SK-N-SH (cell line): ENCODE data around the gene OR4C16. TPM values are rescaled to one million over a fixed set of nuclear protein-coding genes. Genes with fewer than 3 reads are reported as not detected.

Source experiments
- CTCF ChIA-PET: fragments of 300-600, 350-600 bp; formaldehyde crosslinking; extraction: SDS; loops from one replicate; lab custom pipeline; 2021; lab: Yijun Ruan, JAX
- POLR2A ChIA-PET: fragments of 350-600 bp; sonication (Branson Sonifier 250); formaldehyde crosslinking; extraction: SDS; loops from one replicate; lab custom pipeline; 2020; ENCODE audit warnings: antibody characterized with exemption, inconsistent platforms; lab: Yijun Ruan, JAX
- DNase-seq: peaks from one replicate; pipeline ENCODE4 v3.0.0; 2012
- H2AFZ ChIP-seq: fragments of 200-600 bp; sonication (generic); 2 replicates; pipeline ENCODE4 v1.8.1; 2016; ENCODE audit warnings: antibody characterized with exemption, mild to moderate bottlenecking, low read depth
- H3F3A ChIP-seq: fragments of 200-600 bp; sonication (generic); replicated peaks from 2 replicates; pipeline ENCODE3; 2016; ENCODE audit warnings: antibody characterized with exemption, mild to moderate bottlenecking; ENCODE audit not compliant: insufficient read depth
- H3K27ac ChIP-seq, 2 experiments: fragments of 200-500 bp in 1 of 2; fragments of 200-600 bp in 1 of 2; sonication (Bioruptor generic) in 1 of 2; sonication (generic), shearing (Covaris generic) in 1 of 2; 2 replicates each; pipeline versions ENCODE4 v1.5.1 to v1.6.1; 2014 to 2016; ENCODE audit warnings: low read depth in 2 of 2, inconsistent platforms in 1 of 2, low read length in 1 of 2, mild to moderate bottlenecking in 1 of 2, mixed read lengths in 1 of 2
- H3K27me3 ChIP-seq: fragments of 200-600 bp; sonication (generic), shearing (Covaris generic); 2 replicates; pipeline ENCODE4 v1.6.1; 2016; ENCODE audit warnings: mixed run types; ENCODE audit not compliant: insufficient read depth
- H3K36me3 ChIP-seq, 2 experiments: fragments of 200-500 bp in 1 of 2; fragments of 200-600 bp in 1 of 2; sonication (Bioruptor generic) in 1 of 2; sonication (generic) in 1 of 2; replicated peaks in 1 of 2; 2 replicates each; pipeline versions ENCODE3 to v1.5.1; 2014 to 2016; ENCODE audit warnings: low read length in 1 of 2, mild to moderate bottlenecking in 1 of 2; ENCODE audit not compliant: insufficient read depth in 2 of 2, control insufficient read depth in 1 of 2
- H3K4me1 ChIP-seq, 2 experiments: fragments of 200-500 bp in 1 of 2; fragments of 200-600 bp in 1 of 2; sonication (Bioruptor generic) in 1 of 2; sonication (generic), shearing (Covaris generic) in 1 of 2; 2 replicates each; pipeline versions ENCODE4 v1.5.1 to v1.6.1; 2014 to 2016; ENCODE audit warnings: low read depth in 1 of 2, low read length in 1 of 2, mixed run types in 1 of 2; ENCODE audit not compliant: insufficient read depth in 2 of 2, control insufficient read depth in 1 of 2
- H3K4me2 ChIP-seq: fragments of 200-600 bp; sonication (generic), shearing (Covaris generic); 2 replicates; pipeline ENCODE4 v1.6.1; 2017; ENCODE audit warnings: mixed run types
- H3K4me3 ChIP-seq, 2 experiments: fragments of 200-500 bp in 1 of 2; fragments of 200-600 bp in 1 of 2; sonication (Bioruptor generic) in 1 of 2; sonication (generic), shearing (Covaris generic) in 1 of 2; 2 replicates each; pipeline versions ENCODE4 v1.5.1 to v1.8.1; 2014 to 2016; ENCODE audit warnings: low read depth in 2 of 2, inconsistent platforms in 1 of 2, low read length in 1 of 2, mild to moderate bottlenecking in 1 of 2, mixed read lengths in 1 of 2, moderate library complexity in 1 of 2
- H3K79me2 ChIP-seq: fragments of 200-600 bp; sonication (generic); 2 replicates; pipeline ENCODE4 v1.8.1; 2017; ENCODE audit warnings: mild to moderate bottlenecking; ENCODE audit not compliant: insufficient read depth
- H3K9ac ChIP-seq: fragments of 200-600 bp; sonication (generic); 2 replicates; pipeline ENCODE4 v1.6.1; 2017; ENCODE audit warnings: mixed run types
- H3K9me2 ChIP-seq: fragments of 200-600 bp; sonication (generic); 2 replicates; pipeline ENCODE4 v1.6.1; 2017; ENCODE audit warnings: mixed run types
- H3K9me3 ChIP-seq: fragments of 200-600 bp; sonication (generic); 2 replicates; pipeline ENCODE4 v1.6.1; 2017; ENCODE audit warnings: mixed run types, mild to moderate bottlenecking, moderate library complexity
- H4K20me1 ChIP-seq: fragments of 200-600 bp; sonication (generic); 2 replicates; pipeline ENCODE4 v1.6.1; 2017; ENCODE audit warnings: mild to moderate bottlenecking, mixed run types; ENCODE audit not compliant: insufficient read depth
- CHD2 ChIP-seq: fragments of 150-350 bp; IDR thresholded peaks from 2 replicates; pipeline ENCODE4 v1.6.1; 2018; ENCODE audit warnings: low read length; ENCODE audit not compliant: partially characterized antibody
- ELF1 ChIP-seq: IDR thresholded peaks from 2 replicates; pipeline ENCODE4 v1.4.0; 2012
- FOXM1 ChIP-seq: IDR thresholded peaks from 2 replicates; pipeline ENCODE4 v1.4.0; 2012; ENCODE audit warnings: low read depth, mild to moderate bottlenecking
- GATA2 ChIP-seq: sonication (generic); formaldehyde crosslinking; IDR thresholded peaks from 2 replicates; pipeline ENCODE4 v1.5.0; 2020; ENCODE audit warnings: mild to moderate bottlenecking, missing genetic modification reagents
- JUND ChIP-seq: IDR thresholded peaks from 2 replicates; pipeline ENCODE4 v1.4.0; 2012
- MAX ChIP-seq: IDR thresholded peaks from 2 replicates; pipeline ENCODE4 v1.4.0; 2012; ENCODE audit warnings: low read depth
- MEF2A ChIP-seq: IDR thresholded peaks from 2 replicates; pipeline ENCODE4 v1.4.0; 2012; ENCODE audit warnings: low read depth, borderline replicate concordance
- NFIC ChIP-seq: IDR thresholded peaks from 2 replicates; pipeline ENCODE4 v1.4.0; 2012; ENCODE audit warnings: borderline replicate concordance
- NRF1 ChIP-seq: IDR thresholded peaks from 2 replicates; pipeline ENCODE4 v1.6.1; 2012; ENCODE audit warnings: low read depth, mild to moderate bottlenecking, low read length
- RAD21 ChIP-seq: IDR thresholded peaks from 2 replicates; pipeline ENCODE4 v1.6.1; 2012; ENCODE audit warnings: mild to moderate bottlenecking, low read length
- REST ChIP-seq: IDR thresholded peaks from 2 replicates; pipeline ENCODE4 v1.6.1; 2012; ENCODE audit warnings: mild to moderate bottlenecking, low read depth, low read length, moderate library complexity
- RXRA ChIP-seq: IDR thresholded peaks from 2 replicates; pipeline ENCODE4 v1.4.0; 2012; ENCODE audit warnings: low read depth, mild to moderate bottlenecking, borderline replicate concordance
- SMC3 ChIP-seq: IDR thresholded peaks from 2 replicates; pipeline ENCODE4 v1.6.1; 2012; ENCODE audit warnings: low read depth, low read length, improper control_type of control experiment
- TAF1 ChIP-seq: IDR thresholded peaks from 2 replicates; pipeline ENCODE4 v1.6.1; 2012; ENCODE audit warnings: low read depth, mild to moderate bottlenecking, low read length, moderate library complexity, borderline replicate concordance
- USF1 ChIP-seq: IDR thresholded peaks from 2 replicates; pipeline ENCODE4 v1.4.0; 2012; ENCODE audit warnings: low read depth, borderline replicate concordance
- USF2 ChIP-seq: fragments of 150-350 bp; IDR thresholded peaks from 2 replicates; pipeline ENCODE4 v1.6.1; 2017; ENCODE audit warnings: antibody characterized with exemption, low read length, low read depth, borderline replicate concordance
- YY1 ChIP-seq: IDR thresholded peaks from 2 replicates; pipeline ENCODE4 v1.4.0; 2012; ENCODE audit warnings: low read depth, mild to moderate bottlenecking
- WGBS: methylation state at CpG from one replicate; pipeline ENCODE4 v1.1.6; 2017; ENCODE audit warnings: low lambda C conversion rate; 5-methylcytosine and 5-hydroxymethylcytosine counted together
- polyA plus RNA-seq, 3 experiments: library from polyadenylated mRNA; depleted of rRNA; stranded (reverse); fragments of >200 nt; gene quantifications; 2 replicates each; pipeline ENCODE4 v1.2.3, GENCODE V29; 2012

OR4C16 gene
- polyA plus RNA-seq (2012; rRNA removed) = not detected in 2 replicates
- not detected in 2 replicates for polyA plus RNA-seq (2012; cell fraction: cytosol; rRNA removed)
- polyA plus RNA-seq (2012; cell fraction: nucleus; rRNA removed) = not detected in 2 replicates

GRCh38 chr11:55571828-55572227, at the start of gene OR4C16:
TSS of gene OR4C16 (plus strand) at chr11:55572128. CDS start at chr11:55572128, 0 bp downstream.
- TF ChIP-seq SMC3 (no peak), RXRA (no peak)
- no peak within 1 kb of the TSS for H3K4me3 ChIP-seq
- no peaks in the 10 kb centered on the region for H3F3A ChIP-seq
- no peak within 1 kb of the TSS for H2AFZ ChIP-seq
- H3K9me2 ChIP-seq = no peaks in the 10 kb centered on the region; the same call in 1 of the 2 replicates
- no peak within 1 kb of the TSS for H3K27ac ChIP-seq
- no peak within 1 kb of the TSS for H3K4me2 ChIP-seq
- H3K79me2 ChIP-seq = no peaks in the 10 kb centered on the region
- H3K9me3 ChIP-seq = no peaks in the 10 kb centered on the region
- no peaks in the 10 kb centered on the region for H4K20me1 ChIP-seq
- CTCF ChIA-PET = no interaction called here
- H3K4me1 ChIP-seq = no peaks in the 10 kb centered on the region
- no peak within 1 kb of the TSS for H3K9ac ChIP-seq
- no peak for DNase-seq
- 4% methylated on average over 3 of the region's 3 CpGs for WGBS
- no peaks in the 10 kb centered on the region for H3K36me3 ChIP-seq
- no peaks in the 10 kb centered on the region for H3K27me3 ChIP-seq
- POLR2A ChIA-PET = no interaction called here

GRCh38 chr11:55554169-55554568, 17.8 kb upstream of the OR4C16 start, which contains the start of gene OR4C15:
TSS of gene OR4C15 (plus strand) at chr11:55554469. CDS start at chr11:55554469, 0 bp downstream.
- ChIA-PET CTCF (no interaction called here), POLR2A (no interaction called here)
- H3K27ac ChIP-seq = no peak within 1 kb of the TSS
- no peak within 1 kb of the TSS for H3K9ac ChIP-seq
- H3K36me3 ChIP-seq = no peaks in the 10 kb centered on the region
- no peaks in the 10 kb centered on the region for H3F3A ChIP-seq
- no peak for DNase-seq
- H3K27me3 ChIP-seq = no peaks in the 10 kb centered on the region
- H3K4me1 ChIP-seq = no peaks in the 10 kb centered on the region
- no peaks in the 10 kb centered on the region for H3K79me2 ChIP-seq
- H4K20me1 ChIP-seq = no peaks in the 10 kb centered on the region
- no peak within 1 kb of the TSS for H2AFZ ChIP-seq
- no peak within 1 kb of the TSS for H3K4me3 ChIP-seq
- TF ChIP-seq NRF1 (no peak), CHD2 (no peak), USF2 (no peak), RAD21 (no peak), GATA2 (CRISPR knock-in tag) (no peak), NFIC (no peak), YY1 (no peak), MEF2A (no peak), MAX (no peak), JUND (no peak), FOXM1 (no peak)
- TF ChIP-seq, all 33 proteins: peak for 0
- H3K9me3 ChIP-seq = no peaks in the 10 kb centered on the region
- no peak within 1 kb of the TSS for H3K4me2 ChIP-seq
- no peaks in the 10 kb centered on the region for H3K9me2 ChIP-seq

GRCh38 chr11:55572548-55572947, 620 bp downstream of the OR4C16 start:
- no peak overlapping the region for H2AFZ ChIP-seq
- H3K36me3 ChIP-seq = no peaks in the 10 kb centered on the region
- POLR2A ChIA-PET = no interaction called here
- H3K4me3 ChIP-seq = no peak overlapping the region
- WGBS = 0% methylated on average over 1 of the region's 1 CpG
- CTCF ChIA-PET = no interaction called here
- H4K20me1 ChIP-seq = no peaks in the 10 kb centered on the region
- no peaks in the 10 kb centered on the region for H3K4me1 ChIP-seq
- no peaks in the 10 kb centered on the region; the same call in 1 of the 2 replicates for H3K9me2 ChIP-seq
- H3K9me3 ChIP-seq = no peaks in the 10 kb centered on the region
- no peaks in the 10 kb centered on the region for H3K27me3 ChIP-seq
- H3F3A ChIP-seq = no peaks in the 10 kb centered on the region
- H3K4me2 ChIP-seq = no peak overlapping the region
- DNase-seq = no peak
- no peaks in the 10 kb centered on the region for H3K79me2 ChIP-seq
- H3K27ac ChIP-seq = no peak overlapping the region
- H3K9ac ChIP-seq = no peak overlapping the region
- no peak for TF ChIP-seq USF1
- TF ChIP-seq TAF1 = no peak
- TF ChIP-seq YY1 = no peak
- TF ChIP-seq REST = no peak
- no peak for TF ChIP-seq ELF1
- no peak for TF ChIP-seq CHD2
- no peak for TF ChIP-seq SMC3
- no peak for TF ChIP-seq MEF2A
- TF ChIP-seq MAX = no peak
- TF ChIP-seq, all 33 proteins: peak for 0
